ENCODE results near the gene MTMR10. TPM values are rescaled to one million over a fixed set of nuclear protein-coding genes. Genes with fewer than 3 reads are reported as not detected.

MTMR10 gene
- total and polyA plus RNA-seq, 4 donors = 9.0 to 35.0 (median 11.6) TPM

DNA sequence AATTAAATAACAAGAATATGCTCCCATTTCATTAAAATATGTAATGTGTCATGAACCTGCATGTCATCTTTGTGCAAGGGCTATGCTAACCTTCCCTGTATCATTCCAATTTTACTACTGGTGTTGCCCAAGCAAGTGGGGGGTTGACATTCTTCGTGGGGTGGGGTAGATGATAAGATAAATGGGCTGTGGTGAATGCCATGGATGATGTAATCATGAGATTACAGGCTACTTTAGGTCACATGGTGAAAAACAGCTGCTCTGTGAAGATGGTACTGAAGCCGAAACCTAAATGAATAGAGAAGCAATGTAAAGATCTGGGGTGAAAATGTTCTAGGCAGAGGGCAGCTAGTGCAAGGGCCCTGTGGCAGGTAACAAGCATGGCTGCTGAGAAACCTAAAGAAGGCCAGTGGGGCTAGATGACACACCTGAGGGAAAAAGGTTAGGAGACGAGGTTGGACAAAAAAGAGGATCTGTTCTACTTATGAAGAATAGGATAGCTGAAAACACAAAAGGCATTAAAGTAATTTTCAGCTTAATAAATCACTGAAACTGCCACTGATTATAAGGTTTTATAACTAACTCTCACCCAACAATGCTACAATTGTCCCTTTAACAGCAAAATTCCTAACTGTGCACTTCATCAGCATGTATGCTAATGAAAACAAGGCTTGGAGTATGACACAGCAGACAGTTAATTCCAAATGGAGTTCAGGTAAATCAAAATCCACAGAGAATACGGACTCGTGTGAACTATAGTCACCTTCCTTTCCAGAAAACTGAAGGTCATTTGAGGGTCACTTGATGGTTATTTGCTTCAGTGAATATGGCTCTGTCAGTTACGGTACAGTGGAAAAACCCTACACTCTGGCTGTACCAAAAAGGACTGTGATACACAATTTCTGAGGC, 35.0 kb downstream of the MTMR10 start:
- no peaks in the 10 kb centered on the region for H3K9me3 ChIP-seq (ENCODE audit: control insufficient read depth, low read length)
- H3K4me3 ChIP-seq (ENCODE audit: low read length in 2 of 2) = no peak overlapping the region
- intact Hi-C loops (cut with DNase I) = no loop called here
- no peak for DNase-seq
- ATAC-seq (ENCODE audit: low FRiP score) = no peak
- 87 to 91% methylated on average over 6 of the region's 6 CpGs for WGBS, 2 donors
- H3K36me3 ChIP-seq (ENCODE audit: control insufficient read depth in 1 of 2, insufficient read depth in 2 of 2, low read length in 1 of 2) = peaks cover 11 to 13% of the 10 kb centered on the region in 2 donors
- H3K27me3 ChIP-seq (ENCODE audit: control insufficient read depth in 1 of 2, insufficient read depth in 2 of 2, low read length in 1 of 2) = no peaks in the 10 kb centered on the region
- H3K4me1 ChIP-seq (ENCODE audit: control insufficient read depth in 1 of 2, insufficient read depth in 2 of 2, low read length in 2 of 2) = no peaks in the 10 kb centered on the region
- no peak overlapping the region for H3K27ac ChIP-seq (ENCODE audit: low read depth in 1 of 2, low read length in 2 of 2)

DNA sequence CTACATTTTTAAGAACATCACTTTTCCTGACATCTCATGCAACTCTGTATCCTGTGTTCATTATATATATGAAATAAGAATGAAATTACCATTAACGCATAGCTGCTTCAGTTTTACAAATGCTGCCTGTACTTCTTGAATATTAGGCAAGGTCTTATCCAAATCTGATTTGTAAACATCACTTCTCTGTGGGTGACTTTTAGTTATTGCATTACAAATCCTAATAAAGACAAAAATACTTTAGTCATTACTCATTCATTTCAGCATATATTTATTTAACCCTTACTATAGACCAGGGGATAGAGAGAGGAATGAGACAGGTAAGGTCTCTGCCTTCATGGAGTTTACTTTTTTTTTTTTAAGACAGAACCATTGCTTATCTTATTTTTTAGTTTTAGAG, 36.8 kb downstream of the MTMR10 start:
- H3K36me3 ChIP-seq (ENCODE audit: control insufficient read depth in 1 of 2, insufficient read depth in 2 of 2, low read length in 1 of 2) = peaks cover 11 to 13% of the 10 kb centered on the region in 2 donors
- intact Hi-C loops (cut with DNase I) = no loop called here
- 80 to 92% methylated on average over 1 of the region's 1 CpG for WGBS, 2 donors

DNA sequence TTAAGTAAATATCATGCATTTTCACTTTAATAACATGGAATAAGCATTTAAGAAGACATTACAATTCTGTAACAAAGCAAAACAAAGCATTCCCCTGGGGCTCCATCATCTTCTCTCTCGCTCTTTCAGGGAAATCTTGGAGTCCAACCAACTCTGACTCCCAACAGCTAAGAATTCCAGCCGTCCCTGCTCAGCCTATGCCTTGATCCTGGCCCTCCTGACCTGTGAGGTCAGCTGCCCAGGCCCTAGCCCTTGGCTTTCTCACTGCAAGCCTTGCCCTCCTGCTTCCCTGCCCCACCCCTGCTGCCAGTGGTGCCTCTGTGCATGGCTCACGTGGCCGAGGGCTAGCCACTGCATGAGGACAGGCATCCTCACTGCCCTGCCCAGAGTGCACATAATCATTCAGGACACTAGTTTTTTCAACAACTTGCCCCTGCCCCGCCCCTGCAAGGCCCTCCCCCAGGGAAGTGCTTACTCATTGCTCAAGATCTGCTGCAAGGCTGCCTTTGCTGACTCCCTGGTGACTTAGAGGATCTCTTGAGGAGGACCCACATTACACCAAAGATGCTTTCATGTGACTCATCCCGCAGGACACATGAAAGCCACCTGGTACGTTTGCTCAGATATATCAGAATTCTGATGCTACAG, 37.6 kb downstream of the MTMR10 start:
- DNase-seq = no peak
- WGBS, 2 donors = 79 to 80% methylated on average over 7 of the region's 7 CpGs
- Histone ChIP-seq H3K36me3 (ENCODE audit: control insufficient read depth in 1 of 2, insufficient read depth in 2 of 2, low read length in 1 of 2) (peaks cover 11 to 13% of the 10 kb centered on the region in 2 donors), H3K9me3 (ENCODE audit: control insufficient read depth, low read length) (no peaks in the 10 kb centered on the region), H3K27me3 (ENCODE audit: control insufficient read depth in 1 of 2, insufficient read depth in 2 of 2, low read length in 1 of 2) (no peaks in the 10 kb centered on the region), H3K27ac (ENCODE audit: low read depth in 1 of 2, low read length in 2 of 2) (no peak overlapping the region), H3K4me3 (ENCODE audit: low read length in 2 of 2) (no peak overlapping the region), H3K4me1 (ENCODE audit: control insufficient read depth in 1 of 2, insufficient read depth in 2 of 2, low read length in 2 of 2) (no peaks in the 10 kb centered on the region)
- no peak for ATAC-seq (ENCODE audit: low FRiP score)
- intact Hi-C loops (cut with DNase I) = no loop called here

More for the DNA sequence above, 36.8 kb downstream of the MTMR10 start:
- Histone ChIP-seq H3K4me1 (ENCODE audit: control insufficient read depth in 1 of 2, insufficient read depth in 2 of 2, low read length in 2 of 2) (no peaks in the 10 kb centered on the region), H3K27ac (ENCODE audit: low read depth in 1 of 2, low read length in 2 of 2) (no peak overlapping the region), H3K4me3 (ENCODE audit: low read length in 2 of 2) (no peak overlapping the region), H3K27me3 (ENCODE audit: control insufficient read depth in 1 of 2, insufficient read depth in 2 of 2, low read length in 1 of 2) (no peaks in the 10 kb centered on the region), H3K9me3 (ENCODE audit: control insufficient read depth, low read length) (no peaks in the 10 kb centered on the region)
- DNase-seq = no peak
- ATAC-seq (ENCODE audit: low FRiP score) = no peak

DNA sequence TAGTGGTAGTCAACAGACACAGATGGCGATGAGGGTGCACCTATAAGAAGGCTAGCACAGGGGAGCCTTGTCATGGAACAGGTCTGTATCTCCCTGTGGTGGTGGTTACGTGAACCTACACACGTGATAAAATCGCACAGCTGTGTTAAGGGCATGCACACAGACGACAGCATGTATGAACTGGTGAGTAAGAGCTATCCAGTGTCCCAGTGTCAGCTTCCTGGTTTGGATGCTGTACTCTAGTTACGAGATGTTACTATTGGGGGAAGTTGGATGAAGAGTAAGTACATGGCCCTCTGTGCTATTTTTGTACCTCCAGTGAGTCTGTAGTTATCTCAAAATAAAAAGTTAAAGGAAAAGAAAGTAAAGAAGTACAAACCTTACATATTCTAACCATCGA, 38.2 kb downstream of the MTMR10 start:
- Histone ChIP-seq H3K4me1 (ENCODE audit: control insufficient read depth in 1 of 2, insufficient read depth in 2 of 2, low read length in 2 of 2) (no peaks in the 10 kb centered on the region), H3K36me3 (ENCODE audit: control insufficient read depth in 1 of 2, insufficient read depth in 2 of 2, low read length in 1 of 2) (peaks cover 8 to 13% of the 10 kb centered on the region in 2 donors), H3K9me3 (ENCODE audit: control insufficient read depth, low read length) (no peaks in the 10 kb centered on the region), H3K4me3 (ENCODE audit: low read length in 2 of 2) (no peak overlapping the region), H3K27me3 (ENCODE audit: control insufficient read depth in 1 of 2, insufficient read depth in 2 of 2, low read length in 1 of 2) (no peaks in the 10 kb centered on the region), H3K27ac (ENCODE audit: low read depth in 1 of 2, low read length in 2 of 2) (no peak overlapping the region)
- ATAC-seq (ENCODE audit: low FRiP score) (no peak), DNase-seq (no peak)
- intact Hi-C loops (cut with DNase I) = no loop called here
- WGBS, 2 donors = 92 to 94% methylated on average over 7 of the region's 7 CpGs

DNA sequence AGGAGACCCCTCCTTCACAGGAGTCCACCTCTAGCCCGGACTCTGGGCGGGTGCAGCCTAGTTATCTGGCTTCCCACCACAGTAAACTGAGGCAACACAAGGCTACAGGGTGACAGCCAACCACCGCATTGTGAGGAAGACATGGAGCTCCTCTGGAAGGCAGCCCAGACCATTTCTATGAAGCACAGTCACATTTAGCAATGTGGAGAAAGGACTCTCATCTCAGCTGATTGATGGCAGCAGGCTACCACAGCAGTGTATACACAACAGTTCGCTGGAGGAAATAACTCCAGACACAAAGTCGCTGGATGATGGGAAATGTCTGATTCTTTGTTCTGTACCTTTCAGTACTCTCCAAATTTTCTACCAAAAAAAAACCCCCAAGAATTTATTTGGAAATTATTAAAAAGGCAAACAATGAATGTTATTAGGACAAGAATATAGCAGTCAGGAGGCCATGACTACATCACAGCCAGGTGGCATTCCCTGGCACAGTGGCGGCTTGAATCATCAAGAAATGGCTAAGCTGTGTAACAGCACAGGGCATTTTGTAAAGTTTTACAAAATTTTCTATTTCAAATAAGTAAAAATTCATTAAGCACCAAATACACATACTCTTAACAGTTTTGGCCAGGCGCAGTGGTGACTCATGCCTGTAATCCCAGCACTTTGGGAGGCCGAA, 47.6 kb downstream of the MTMR10 start:
- Histone ChIP-seq H3K4me3 (ENCODE audit: low read length in 2 of 2) (no peak overlapping the region), H3K27ac (ENCODE audit: low read depth in 1 of 2, low read length in 2 of 2) (no peak overlapping the region), H3K36me3 (ENCODE audit: control insufficient read depth in 1 of 2, insufficient read depth in 2 of 2, low read length in 1 of 2) (peaks cover 6 to 12% of the 10 kb centered on the region in 2 donors), H3K4me1 (ENCODE audit: control insufficient read depth in 1 of 2, insufficient read depth in 2 of 2, low read length in 2 of 2) (no peaks in the 10 kb centered on the region), H3K9me3 (ENCODE audit: control insufficient read depth, low read length) (no peaks in the 10 kb centered on the region), H3K27me3 (ENCODE audit: control insufficient read depth in 1 of 2, insufficient read depth in 2 of 2, low read length in 1 of 2) (no peaks in the 10 kb centered on the region)
- intact Hi-C loops (cut with DNase I) = no loop called here
- DNase-seq (no peak), ATAC-seq (ENCODE audit: low FRiP score) (no peak)
- 75 to 76% methylated on average over 8 of the region's 8 CpGs for WGBS, 2 donors

DNA sequence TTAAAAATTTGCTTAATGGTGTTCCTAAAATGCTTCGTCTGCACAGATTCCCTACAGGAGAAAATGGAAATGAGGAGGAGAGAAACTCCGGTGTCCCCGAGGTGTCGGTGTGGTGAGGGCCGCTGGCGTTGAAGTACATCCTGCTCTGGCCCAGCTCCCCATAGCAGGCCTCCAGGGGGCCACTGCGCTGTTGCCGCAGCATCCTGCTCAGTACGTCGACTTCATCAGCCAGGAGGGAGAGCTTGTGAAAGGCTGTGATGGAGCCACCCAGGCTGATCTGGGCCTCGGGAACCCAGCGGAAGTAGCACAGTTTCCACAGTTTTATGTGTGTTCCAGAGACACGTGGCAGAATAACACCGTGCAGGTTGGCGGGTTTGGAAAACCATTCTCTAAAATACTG, 49.9 kb downstream of the MTMR10 start:
- 88% methylated on average over 15 of the region's 15 CpGs for WGBS, 2 donors
- ATAC-seq (ENCODE audit: low FRiP score) (no peak), DNase-seq (no peak)
- intact Hi-C loops (cut with DNase I) = no loop called here
- Histone ChIP-seq H3K4me3 (ENCODE audit: low read length in 2 of 2) (no peak overlapping the region), H3K27me3 (ENCODE audit: control insufficient read depth in 1 of 2, insufficient read depth in 2 of 2, low read length in 1 of 2) (no peaks in the 10 kb centered on the region), H3K36me3 (ENCODE audit: control insufficient read depth in 1 of 2, insufficient read depth in 2 of 2, low read length in 1 of 2) (peaks cover 0 to 8% of the 10 kb centered on the region in 2 donors), H3K9me3 (ENCODE audit: control insufficient read depth, low read length) (no peaks in the 10 kb centered on the region), H3K4me1 (ENCODE audit: control insufficient read depth in 1 of 2, insufficient read depth in 2 of 2, low read length in 2 of 2) (no peaks in the 10 kb centered on the region), H3K27ac (ENCODE audit: low read depth in 1 of 2, low read length in 2 of 2) (no peak overlapping the region)

DNA sequence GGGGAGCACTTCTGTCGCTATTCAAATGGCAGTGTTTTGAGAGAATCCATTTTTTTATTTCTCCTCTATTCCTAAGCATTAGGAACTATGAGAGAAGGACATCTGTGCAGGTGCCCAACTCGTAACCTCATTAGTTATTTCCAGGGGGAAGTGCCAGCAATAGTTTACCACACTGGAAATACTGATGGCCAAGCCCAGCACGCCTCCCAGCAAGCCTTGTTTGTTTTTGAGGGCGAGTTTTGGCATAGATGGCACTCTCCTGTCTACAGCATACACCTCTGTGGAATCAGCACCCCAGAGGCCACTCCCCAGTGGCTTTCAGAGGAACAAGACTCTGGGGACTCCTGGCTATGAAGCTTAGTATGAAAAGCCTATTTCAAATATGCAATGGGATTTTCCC, 51.1 kb downstream of the MTMR10 start:
- ATAC-seq (ENCODE audit: low FRiP score) (no peak), DNase-seq (no peak)
- 74 to 77% methylated on average over 4 of the region's 4 CpGs for WGBS, 2 donors
- Histone ChIP-seq H3K27me3 (ENCODE audit: control insufficient read depth in 1 of 2, insufficient read depth in 2 of 2, low read length in 1 of 2) (no peaks in the 10 kb centered on the region), H3K4me3 (ENCODE audit: low read length in 2 of 2) (no peak overlapping the region), H3K27ac (ENCODE audit: low read depth in 1 of 2, low read length in 2 of 2) (no peak overlapping the region), H3K9me3 (ENCODE audit: control insufficient read depth, low read length) (no peaks in the 10 kb centered on the region), H3K36me3 (ENCODE audit: control insufficient read depth in 1 of 2, insufficient read depth in 2 of 2, low read length in 1 of 2) (peaks cover 0 to 6% of the 10 kb centered on the region in 2 donors), H3K4me1 (ENCODE audit: control insufficient read depth in 1 of 2, insufficient read depth in 2 of 2, low read length in 2 of 2) (no peaks in the 10 kb centered on the region)
- intact Hi-C loops (cut with DNase I) = no loop called here

DNA sequence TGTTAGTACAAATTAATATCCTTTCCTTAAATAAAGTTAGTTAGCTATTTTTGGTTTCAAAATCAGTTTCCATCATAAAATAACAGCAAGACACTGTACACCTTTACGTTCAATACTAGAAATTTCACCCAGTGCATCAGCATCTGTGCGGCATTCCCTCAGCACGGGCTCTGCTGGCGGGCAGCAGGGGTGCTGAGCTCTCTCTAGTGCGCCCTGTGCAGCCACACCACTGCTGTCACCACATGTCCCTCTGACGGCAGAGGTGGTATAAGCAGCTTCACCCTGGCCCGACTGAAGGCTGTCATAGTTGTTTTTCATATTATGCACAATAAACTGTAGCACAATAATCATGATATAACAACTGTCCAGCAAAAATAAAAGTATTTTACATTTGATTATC, 52.3 kb downstream of the MTMR10 start:
- no peak overlapping the region for H3K27ac ChIP-seq (ENCODE audit: low read depth in 1 of 2, low read length in 2 of 2)
- no peak overlapping the region for H3K4me3 ChIP-seq (ENCODE audit: low read length in 2 of 2)
- 88 to 90% methylated on average over 7 of the region's 7 CpGs for WGBS, 2 donors
- H3K27me3 ChIP-seq (ENCODE audit: control insufficient read depth in 1 of 2, insufficient read depth in 2 of 2, low read length in 1 of 2) = no peaks in the 10 kb centered on the region
- intact Hi-C loops (cut with DNase I) = no loop called here
- H3K4me1 ChIP-seq (ENCODE audit: control insufficient read depth in 1 of 2, insufficient read depth in 2 of 2, low read length in 2 of 2) = no peaks in the 10 kb centered on the region
- peaks cover 0 to 6% of the 10 kb centered on the region in 2 donors for H3K36me3 ChIP-seq (ENCODE audit: control insufficient read depth in 1 of 2, insufficient read depth in 2 of 2, low read length in 1 of 2)
- ATAC-seq (ENCODE audit: low FRiP score) (no peak), DNase-seq (no peak)
- H3K9me3 ChIP-seq (ENCODE audit: control insufficient read depth, low read length) = no peaks in the 10 kb centered on the region

All from aorta (tissue), 5 donors.